ENCODE measurements around the gene TNFSF9.

- TF ChIP-seq CTCF (IDR thresholded peaks at IDR 0.05) (no peak), EZH2 (IDR thresholded peaks at IDR 0.05) (no peak)
Observed at GRCh38 chr19:6530386-6531162, at the start of gene TNFSF9.
